ENCODE measurements around the gene SUPT3H. TPM values are rescaled to one million over a fixed set of nuclear protein-coding genes. Genes with fewer than 3 reads are reported as not detected.

SUPT3H gene
- total RNA-seq, 1 donor, result 7.1 TPM

GRCh38 chr6:44969446-44970185 lies 408.1 kb downstream of the SUPT3H start:
- H3K4me1 ChIP-seq (ENCODE audit: insufficient read depth, low read length), result no peaks in the 10 kb centered on the region
- H3K9me3 ChIP-seq (ENCODE audit: low read depth, low read length), result no peaks in the 10 kb centered on the region
- H3K27me3 ChIP-seq (ENCODE audit: insufficient read depth, low read length), result no peaks in the 10 kb centered on the region
- no peak overlapping the region for H3K4me3 ChIP-seq (ENCODE audit: low read length)

- Histone ChIP-seq H3K4me1 (ENCODE audit: insufficient read depth, low read length) (no peaks in the 10 kb centered on the region), H3K9me3 (ENCODE audit: low read depth, low read length) (no peaks in the 10 kb centered on the region), H3K4me3 (ENCODE audit: low read length) (no peak overlapping the region), H3K27me3 (ENCODE audit: insufficient read depth, low read length) (no peaks in the 10 kb centered on the region)
Measured at GRCh38 chr6:44967481-44967880, 410.3 kb downstream of the SUPT3H start.

GRCh38 chr6:44966449-44967092 lies 411.2 kb downstream of the SUPT3H start:
- Histone ChIP-seq H3K4me1 (ENCODE audit: insufficient read depth, low read length) (no peaks in the 10 kb centered on the region), H3K4me3 (ENCODE audit: low read length) (no peak overlapping the region), H3K27me3 (ENCODE audit: insufficient read depth, low read length) (no peaks in the 10 kb centered on the region), H3K9me3 (ENCODE audit: low read depth, low read length) (no peaks in the 10 kb centered on the region)

- Histone ChIP-seq H3K9me3 (ENCODE audit: low read depth, low read length) (no peaks in the 10 kb centered on the region), H3K27me3 (ENCODE audit: insufficient read depth, low read length) (no peaks in the 10 kb centered on the region), H3K4me1 (ENCODE audit: insufficient read depth, low read length) (no peaks in the 10 kb centered on the region), H3K4me3 (ENCODE audit: low read length) (no peak overlapping the region)
Measured at GRCh38 chr6:44965708-44966107, 412.0 kb downstream of the SUPT3H start.

GRCh38 chr6:44960898-44961297 lies 416.8 kb downstream of the SUPT3H start:
- Histone ChIP-seq H3K27me3 (ENCODE audit: insufficient read depth, low read length) (no peaks in the 10 kb centered on the region), H3K4me3 (ENCODE audit: low read length) (no peak overlapping the region), H3K9me3 (ENCODE audit: low read depth, low read length) (no peaks in the 10 kb centered on the region), H3K4me1 (ENCODE audit: insufficient read depth, low read length) (no peaks in the 10 kb centered on the region)

- H3K4me3 ChIP-seq (ENCODE audit: low read length), result no peak overlapping the region
- H3K4me1 ChIP-seq (ENCODE audit: insufficient read depth, low read length), result no peaks in the 10 kb centered on the region
- no peaks in the 10 kb centered on the region for H3K27me3 ChIP-seq (ENCODE audit: insufficient read depth, low read length)
- H3K9me3 ChIP-seq (ENCODE audit: low read depth, low read length), result no peaks in the 10 kb centered on the region
Measured at GRCh38 chr6:44959651-44960050, 418.1 kb downstream of the SUPT3H start.

GRCh38 chr6:44957156-44957555 lies 420.6 kb downstream of the SUPT3H start:
- Histone ChIP-seq H3K4me3 (ENCODE audit: low read length) (no peak overlapping the region), H3K9me3 (ENCODE audit: low read depth, low read length) (no peaks in the 10 kb centered on the region), H3K27me3 (ENCODE audit: insufficient read depth, low read length) (no peaks in the 10 kb centered on the region), H3K4me1 (ENCODE audit: insufficient read depth, low read length) (no peaks in the 10 kb centered on the region)

GRCh38 chr6:44956396-44956795 lies 421.3 kb downstream of the SUPT3H start:
- Histone ChIP-seq H3K27me3 (ENCODE audit: insufficient read depth, low read length) (no peaks in the 10 kb centered on the region), H3K9me3 (ENCODE audit: low read depth, low read length) (no peaks in the 10 kb centered on the region), H3K4me1 (ENCODE audit: insufficient read depth, low read length) (peaks cover 2% of the 10 kb centered on the region), H3K4me3 (ENCODE audit: low read length) (no peak overlapping the region)

GRCh38 chr6:44955145-44955544 lies 422.6 kb downstream of the SUPT3H start:
- Histone ChIP-seq H3K4me3 (ENCODE audit: low read length) (no peak overlapping the region), H3K9me3 (ENCODE audit: low read depth, low read length) (peaks cover 1% of the 10 kb centered on the region), H3K4me1 (ENCODE audit: insufficient read depth, low read length) (peaks cover 4% of the 10 kb centered on the region), H3K27me3 (ENCODE audit: insufficient read depth, low read length) (no peaks in the 10 kb centered on the region)

GRCh38 chr6:44954281-44954680 lies 423.5 kb downstream of the SUPT3H start:
- peaks cover 4% of the 10 kb centered on the region for H3K4me1 ChIP-seq (ENCODE audit: insufficient read depth, low read length)
- peaks cover 10% of the 10 kb centered on the region for H3K9me3 ChIP-seq (ENCODE audit: low read depth, low read length)

GRCh38 chr6:44951253-44951747 lies 426.4 kb downstream of the SUPT3H start:
- no peak overlapping the region for H3K4me3 ChIP-seq (ENCODE audit: low read length)
- no peaks in the 10 kb centered on the region for H3K27me3 ChIP-seq (ENCODE audit: insufficient read depth, low read length)
- H3K9me3 ChIP-seq (ENCODE audit: low read depth, low read length), result peaks cover 10% of the 10 kb centered on the region
- peaks cover 4% of the 10 kb centered on the region for H3K4me1 ChIP-seq (ENCODE audit: insufficient read depth, low read length)

More at GRCh38 chr6:44954281-44954680, 423.5 kb downstream of the SUPT3H start:
- Histone ChIP-seq H3K4me3 (ENCODE audit: low read length) (no peak overlapping the region), H3K27me3 (ENCODE audit: insufficient read depth, low read length) (no peaks in the 10 kb centered on the region)

GRCh38 chr6:44949596-44950201 lies 428.0 kb downstream of the SUPT3H start:
- Histone ChIP-seq H3K4me3 (ENCODE audit: low read length) (no peak overlapping the region), H3K27me3 (ENCODE audit: insufficient read depth, low read length) (no peaks in the 10 kb centered on the region), H3K9me3 (ENCODE audit: low read depth, low read length) (peaks cover 10% of the 10 kb centered on the region), H3K4me1 (ENCODE audit: insufficient read depth, low read length) (peaks cover 4% of the 10 kb centered on the region)

- no peaks in the 10 kb centered on the region for H3K4me1 ChIP-seq (ENCODE audit: insufficient read depth, low read length)
- peaks cover 12% of the 10 kb centered on the region for H3K9me3 ChIP-seq (ENCODE audit: low read depth, low read length)
- H3K27me3 ChIP-seq (ENCODE audit: insufficient read depth, low read length), result no peaks in the 10 kb centered on the region
- no peak overlapping the region for H3K4me3 ChIP-seq (ENCODE audit: low read length)
Measured at GRCh38 chr6:44943541-44943940, 434.2 kb downstream of the SUPT3H start.

- Histone ChIP-seq H3K27me3 (ENCODE audit: insufficient read depth, low read length) (no peaks in the 10 kb centered on the region), H3K4me3 (ENCODE audit: low read length) (no peak overlapping the region), H3K9me3 (ENCODE audit: low read depth, low read length) (peaks cover 12% of the 10 kb centered on the region), H3K4me1 (ENCODE audit: insufficient read depth, low read length) (no peaks in the 10 kb centered on the region)
Measured at GRCh38 chr6:44942798-44943197, 434.9 kb downstream of the SUPT3H start.

GRCh38 chr6:44942201-44942600 lies 435.5 kb downstream of the SUPT3H start:
- peaks cover 12% of the 10 kb centered on the region for H3K9me3 ChIP-seq (ENCODE audit: low read depth, low read length)
- no peak overlapping the region for H3K4me3 ChIP-seq (ENCODE audit: low read length)
- no peaks in the 10 kb centered on the region for H3K4me1 ChIP-seq (ENCODE audit: insufficient read depth, low read length)
- no peaks in the 10 kb centered on the region for H3K27me3 ChIP-seq (ENCODE audit: insufficient read depth, low read length)
